Mesendoderm (in vitro differentiated cells): ENCODE data around the gene TMC1.

Experiments
- DNase-seq: peaks from one replicate; pipeline ENCODE4 v3.0.0; 2013
- H2AK5ac ChIP-seq: 2 replicates; pipeline ENCODE4 v1.6.1; 2013; ENCODE audit warnings: low read length, inconsistent platforms
- H2BK120ac ChIP-seq: 2 replicates; pipeline ENCODE4 v1.6.1; 2013; ENCODE audit warnings: low read depth, mild to moderate bottlenecking, low read length, moderate library complexity, mixed read lengths
- H2BK15ac ChIP-seq: replicated peaks from 2 replicates; pipeline ENCODE4 v1.6.1; 2013; ENCODE audit warnings: low read depth, mild to moderate bottlenecking, moderate library complexity
- H2BK5ac ChIP-seq: 2 replicates; pipeline ENCODE4 v1.6.1; 2013; ENCODE audit warnings: low read length, inconsistent platforms
- H3K18ac ChIP-seq: 2 replicates; pipeline ENCODE4 v1.6.1; 2013; ENCODE audit warnings: mild to moderate bottlenecking, low read length, mixed read lengths
- H3K23ac ChIP-seq: one replicate; pipeline ENCODE4 v1.6.1; 2013; ENCODE audit warnings: low read length
- H3K27ac ChIP-seq: 2 replicates; pipeline ENCODE4 v1.5.1; 2013; ENCODE audit warnings: low read depth, mild to moderate bottlenecking, inconsistent platforms, low read length, moderate library complexity
- H3K27me3 ChIP-seq: 2 replicates; pipeline ENCODE4 v1.6.1; 2013; ENCODE audit warnings: low read length, control low read depth, mild to moderate bottlenecking, inconsistent platforms; ENCODE audit not compliant: insufficient read depth, poor library complexity
- H3K36me3 ChIP-seq: 2 replicates; pipeline ENCODE4 v1.6.1; 2013; ENCODE audit warnings: low read length, inconsistent platforms; ENCODE audit not compliant: control insufficient read depth, insufficient read depth
- H3K4ac ChIP-seq: one replicate; pipeline ENCODE4 v1.6.1; 2013; ENCODE audit warnings: low read depth, mild to moderate bottlenecking, low read length, moderate library complexity
- H3K4me1 ChIP-seq: 2 replicates; pipeline ENCODE4 v1.6.1; 2013; ENCODE audit warnings: low read depth, low read length, inconsistent platforms; ENCODE audit not compliant: control insufficient read depth
- H3K4me2 ChIP-seq: 2 replicates; pipeline ENCODE4 v1.6.1; 2013; ENCODE audit warnings: low read length
- H3K4me3 ChIP-seq: 2 replicates; pipeline ENCODE4 v1.5.1; 2013; ENCODE audit warnings: mild to moderate bottlenecking, low read length
- H3K56ac ChIP-seq: one replicate; pipeline ENCODE4 v1.6.1; 2013; ENCODE audit warnings: low read length
- H3K79me1 ChIP-seq: 2 replicates; pipeline ENCODE4 v1.6.1; 2013; ENCODE audit warnings: low read length, inconsistent platforms
- H3K79me2 ChIP-seq: 2 replicates; pipeline ENCODE4 v1.6.1; 2013; ENCODE audit warnings: mild to moderate bottlenecking, low read length; ENCODE audit not compliant: control insufficient read depth, insufficient read depth
- H3K9ac ChIP-seq: 2 replicates; pipeline ENCODE4 v1.6.1; 2013; ENCODE audit warnings: low read length, inconsistent platforms
- H4K5ac ChIP-seq: one replicate; pipeline ENCODE4 v1.6.1; 2013; ENCODE audit warnings: low read length
- H4K8ac ChIP-seq: one replicate; pipeline ENCODE4 v1.6.1; 2013; ENCODE audit warnings: low read depth, mild to moderate bottlenecking, control low read depth, low read length, moderate library complexity
- WGBS: extraction: QIAGEN DNeasy Blood & Tissue Kit; methylation state at CpG from one replicate; pipeline ENCODE4 v1.1.7; 2013; ENCODE audit warnings: low lambda C conversion rate, missing lambda C conversion rate; ENCODE audit not compliant: insufficient coverage; ENCODE audit errors: extremely low coverage; 5-methylcytosine and 5-hydroxymethylcytosine counted together

Gene TMC1

GRCh38 chr9:72589667-72590521, 68.5 kb downstream of the TMC1 start:
- Histone ChIP-seq H3K36me3 (no peaks in the 10 kb centered on the region), H4K8ac (no peak overlapping the region), H3K79me1 (no peaks in the 10 kb centered on the region), H2BK120ac (no peak overlapping the region), H3K27ac (no peak overlapping the region), H2BK15ac (no peak overlapping the region), H3K79me2 (no peaks in the 10 kb centered on the region), H3K9ac (no peak overlapping the region), H3K18ac (no peak overlapping the region), H3K4me1 (no peaks in the 10 kb centered on the region), H3K4me2 (no peak overlapping the region), H3K27me3 (no peaks in the 10 kb centered on the region), H3K23ac (no peak overlapping the region), H2AK5ac (no peak overlapping the region), H3K4ac (no peak overlapping the region), H3K56ac (no peak overlapping the region), H4K5ac (no peak overlapping the region), H3K4me3 (no peak overlapping the region), H2BK5ac (no peak overlapping the region)
- DNase-seq: no peak
- WGBS: no CpG with 5 or more reads among the region's 2 CpGs

GRCh38 chr9:72590824-72591223, 69.4 kb downstream of the TMC1 start:
- H3K79me1 ChIP-seq: no peaks in the 10 kb centered on the region
- no peak overlapping the region for H2AK5ac ChIP-seq
- H3K4me2 ChIP-seq: no peak overlapping the region
- H3K36me3 ChIP-seq: no peaks in the 10 kb centered on the region
- no peak overlapping the region for H3K4ac ChIP-seq
- H3K4me3 ChIP-seq: no peak overlapping the region
- no peak overlapping the region for H3K18ac ChIP-seq
- no peaks in the 10 kb centered on the region for H3K4me1 ChIP-seq
- H3K9ac ChIP-seq: no peak overlapping the region
- no peak overlapping the region for H2BK15ac ChIP-seq
- H3K27ac ChIP-seq: no peak overlapping the region
- H3K23ac ChIP-seq: no peak overlapping the region
- H3K56ac ChIP-seq: no peak overlapping the region
- no CpG with 5 or more reads among the region's 3 CpGs for WGBS
- H3K79me2 ChIP-seq: no peaks in the 10 kb centered on the region
- no peak for DNase-seq
- no peak overlapping the region for H2BK5ac ChIP-seq
- H4K8ac ChIP-seq: no peak overlapping the region
- H4K5ac ChIP-seq: no peak overlapping the region
- no peak overlapping the region for H2BK120ac ChIP-seq
- H3K27me3 ChIP-seq: no peaks in the 10 kb centered on the region

- no peaks in the 10 kb centered on the region for H3K4me1 ChIP-seq
- no peak overlapping the region for H3K56ac ChIP-seq
- H2BK15ac ChIP-seq: no peak overlapping the region
- no peaks in the 10 kb centered on the region for H3K27me3 ChIP-seq
- DNase-seq: peak; percentile 63
- no peak overlapping the region for H2BK5ac ChIP-seq
- no peak overlapping the region for H2AK5ac ChIP-seq
- no CpG with 5 or more reads among the region's 5 CpGs for WGBS
- H3K18ac ChIP-seq: no peak overlapping the region
- no peaks in the 10 kb centered on the region for H3K36me3 ChIP-seq
- H4K5ac ChIP-seq: no peak overlapping the region
- no peak overlapping the region for H3K23ac ChIP-seq
- H3K4ac ChIP-seq: no peak overlapping the region
- H3K79me2 ChIP-seq: no peaks in the 10 kb centered on the region
- no peak overlapping the region for H4K8ac ChIP-seq
- H2BK120ac ChIP-seq: no peak overlapping the region
- no peak overlapping the region for H3K9ac ChIP-seq
- H3K79me1 ChIP-seq: no peaks in the 10 kb centered on the region
- H3K4me3 ChIP-seq: no peak overlapping the region
- H3K27ac ChIP-seq: no peak overlapping the region
- H3K4me2 ChIP-seq: no peak overlapping the region
These were observed 71.3 kb downstream of the TMC1 start for GRCh38 chr9:72592502-72593403.

- Histone ChIP-seq H3K4me2 (no peak overlapping the region), H4K8ac (no peak overlapping the region), H3K18ac (no peak overlapping the region), H2AK5ac (no peak overlapping the region), H3K4me3 (no peak overlapping the region), H3K79me1 (no peaks in the 10 kb centered on the region), H3K4ac (no peak overlapping the region), H3K4me1 (no peaks in the 10 kb centered on the region), H3K9ac (no peak overlapping the region), H3K36me3 (no peaks in the 10 kb centered on the region), H2BK15ac (no peak overlapping the region), H2BK120ac (no peak overlapping the region), H4K5ac (no peak overlapping the region), H3K27me3 (no peaks in the 10 kb centered on the region), H3K56ac (no peak overlapping the region), H2BK5ac (no peak overlapping the region), H3K79me2 (no peaks in the 10 kb centered on the region), H3K23ac (no peak overlapping the region), H3K27ac (no peak overlapping the region)
- DNase-seq: no peak
- WGBS: no CpG with 5 or more reads among the region's 6 CpGs
These were observed 75.2 kb downstream of the TMC1 start for GRCh38 chr9:72596451-72597180.

GRCh38 chr9:72597181-72597517, 75.7 kb downstream of the TMC1 start:
- H3K4me2 ChIP-seq: no peak overlapping the region
- H3K23ac ChIP-seq: no peak overlapping the region
- no peak overlapping the region for H4K5ac ChIP-seq
- H3K9ac ChIP-seq: no peak overlapping the region
- no peak overlapping the region for H3K4me3 ChIP-seq
- no peak overlapping the region for H2BK120ac ChIP-seq
- no peaks in the 10 kb centered on the region for H3K79me2 ChIP-seq
- H3K18ac ChIP-seq: no peak overlapping the region
- no peak overlapping the region for H3K56ac ChIP-seq
- no peak overlapping the region for H2AK5ac ChIP-seq
- no peaks in the 10 kb centered on the region for H3K79me1 ChIP-seq
- H2BK5ac ChIP-seq: no peak overlapping the region
- no peak overlapping the region for H4K8ac ChIP-seq
- H3K36me3 ChIP-seq: no peaks in the 10 kb centered on the region
- no peaks in the 10 kb centered on the region for H3K27me3 ChIP-seq
- H2BK15ac ChIP-seq: no peak overlapping the region
- DNase-seq: peak; percentile 35
- H3K27ac ChIP-seq: no peak overlapping the region
- no CpG with 5 or more reads among the region's 8 CpGs for WGBS
- H3K4me1 ChIP-seq: no peaks in the 10 kb centered on the region
- no peak overlapping the region for H3K4ac ChIP-seq
